HEK293 (cell line): ENCODE results near the gene ATP5F1D.
A peak's percentile ranks its signal among the peaks of the same experiment; 100 is the strongest.

Experiments
- KLF8 ChIP-seq: fragments of 450-650 bp; formaldehyde crosslinking; IDR thresholded peaks from 2 replicates; pipeline ENCODE4 v1.5.1; 2016; ENCODE audit warnings: missing biosample characterization, missing genetic modification characterization
- MEIS1 ChIP-seq: sonication (generic); formaldehyde crosslinking; IDR thresholded peaks from 2 replicates; pipeline ENCODE4 v1.8.1; 2022; ENCODE audit warnings: missing genetic modification reagents, mild to moderate bottlenecking, borderline replicate concordance
- MYNN ChIP-seq: fragments of 450-650 bp; formaldehyde crosslinking; IDR thresholded peaks from 2 replicates; pipeline ENCODE4 v1.5.1; 2016; ENCODE audit warnings: missing biosample characterization, missing genetic modification characterization, borderline replicate concordance
- MZF1 ChIP-seq: fragments of 450-650 bp; formaldehyde crosslinking; IDR thresholded peaks from 2 replicates; pipeline ENCODE4 v1.5.1; 2017; ENCODE audit warnings: missing biosample characterization, missing genetic modification characterization, borderline replicate concordance
- OSR2 ChIP-seq: fragments of 450-650 bp; formaldehyde crosslinking; IDR thresholded peaks from 2 replicates; pipeline ENCODE4 v1.5.1; 2016; ENCODE audit warnings: missing biosample characterization, missing genetic modification characterization
- RBAK ChIP-seq: fragments of 450-650 bp; formaldehyde crosslinking; IDR thresholded peaks from 2 replicates; pipeline ENCODE4 v1.5.1; 2016; ENCODE audit warnings: missing biosample characterization, missing genetic modification characterization
- WT1 ChIP-seq: fragments of 450-650 bp; formaldehyde crosslinking; IDR thresholded peaks from 2 replicates; pipeline ENCODE4 v1.5.1; 2016; ENCODE audit warnings: missing biosample characterization, missing genetic modification characterization
- YY1 ChIP-seq: fragments of 450-650 bp; formaldehyde crosslinking; IDR thresholded peaks from 2 replicates; pipeline ENCODE4 v1.5.1; 2018; ENCODE audit warnings: missing biosample characterization, missing genetic modification characterization
- ZBTB20 ChIP-seq: fragments of 450-650 bp; formaldehyde crosslinking; IDR thresholded peaks from 2 replicates; pipeline ENCODE4 v1.5.1; 2016; ENCODE audit warnings: missing biosample characterization, missing genetic modification characterization
- ZNF19 ChIP-seq: fragments of 450-650 bp; formaldehyde crosslinking; IDR thresholded peaks from 2 replicates; pipeline ENCODE4; 2016; ENCODE audit warnings: missing biosample characterization, missing genetic modification characterization, low read depth
- ZNF202 ChIP-seq: fragments of 450-650 bp; formaldehyde crosslinking; IDR thresholded peaks from 2 replicates; pipeline ENCODE4 v1.5.1; 2016; ENCODE audit warnings: missing biosample characterization, missing genetic modification characterization, borderline replicate concordance
- ZNF324 ChIP-seq: fragments of 450-650 bp; formaldehyde crosslinking; IDR thresholded peaks from 2 replicates; pipeline ENCODE4 v1.5.1; 2016; ENCODE audit warnings: missing biosample characterization, missing genetic modification characterization
- ZNF350 ChIP-seq: fragments of 450-650 bp; formaldehyde crosslinking; IDR thresholded peaks from 2 replicates; pipeline ENCODE4 v1.5.0; 2017; ENCODE audit warnings: missing biosample characterization, mild to moderate bottlenecking, missing genetic modification characterization
- ZNF426 ChIP-seq: fragments of 450-650 bp; formaldehyde crosslinking; IDR thresholded peaks from 2 replicates; pipeline ENCODE4 v1.5.1; 2017; ENCODE audit warnings: missing biosample characterization, missing genetic modification characterization, mild to moderate bottlenecking, inconsistent platforms, moderate library complexity
- ZNF473 ChIP-seq: fragments of 450-650 bp; formaldehyde crosslinking; IDR thresholded peaks from 2 replicates; pipeline ENCODE4 v1.5.1; 2017; ENCODE audit warnings: missing biosample characterization, missing genetic modification characterization
- ZNF48 ChIP-seq: fragments of 450-650 bp; formaldehyde crosslinking; IDR thresholded peaks from 2 replicates; pipeline ENCODE4 v1.5.1; 2016; ENCODE audit warnings: missing biosample characterization, missing genetic modification characterization
- ZNF549 ChIP-seq: fragments of 450-650 bp; IDR thresholded peaks from 2 replicates; pipeline ENCODE4 v1.5.1; 2018; ENCODE audit warnings: missing biosample characterization, missing genetic modification characterization, mild to moderate bottlenecking, inconsistent platforms, moderate library complexity
- ZNF600 ChIP-seq: fragments of 450-650 bp; formaldehyde crosslinking; IDR thresholded peaks from 2 replicates; pipeline ENCODE4 v1.5.1; 2016; ENCODE audit warnings: missing biosample characterization, missing genetic modification characterization
- ZNF670 ChIP-seq: fragments of 450-650 bp; formaldehyde crosslinking; IDR thresholded peaks from 2 replicates; pipeline ENCODE4 v1.5.1; 2016; ENCODE audit warnings: missing biosample characterization, missing genetic modification characterization, low read depth
- ZNF830 ChIP-seq: fragments of 450-650 bp; IDR thresholded peaks from 2 replicates; pipeline ENCODE4 v1.5.0; 2018; ENCODE audit warnings: missing biosample characterization, missing genetic modification characterization, low read depth, mild to moderate bottlenecking, moderate library complexity
- TF ChIP-seq, protein P1 (sequence below): sonication (generic); formaldehyde crosslinking; IDR thresholded peaks from 2 replicates; pipeline ENCODE4 v1.8.1; 2022; ENCODE audit warnings: mild to moderate bottlenecking, moderate library complexity, missing genetic modification reagents
- TF ChIP-seq, protein P2 (sequence below): fragments of 450-650 bp; IDR thresholded peaks from 2 replicates; pipeline ENCODE4 v1.5.1; 2018; ENCODE audit warnings: missing biosample characterization, mild to moderate bottlenecking, missing genetic modification characterization
- TF ChIP-seq, protein P3 (sequence below): fragments of 450-650 bp; formaldehyde crosslinking; IDR thresholded peaks from 2 replicates; pipeline ENCODE4 v1.5.1; 2016; ENCODE audit warnings: missing biosample characterization, missing genetic modification characterization
- TF ChIP-seq, protein P4 (sequence below): fragments of 450-650 bp; formaldehyde crosslinking; IDR thresholded peaks from 2 replicates; pipeline ENCODE4 v1.5.1; 2016; ENCODE audit warnings: missing biosample characterization, missing genetic modification characterization
- TF ChIP-seq, protein P5 (sequence below): fragments of 450-650 bp; formaldehyde crosslinking; IDR thresholded peaks from 2 replicates; pipeline ENCODE4 v1.5.1; 2016; ENCODE audit warnings: missing biosample characterization, missing genetic modification characterization
- TF ChIP-seq, protein P6 (sequence below): fragments of 450-650 bp; formaldehyde crosslinking; IDR thresholded peaks from 2 replicates; pipeline ENCODE4 v1.5.1; 2016; ENCODE audit warnings: missing biosample characterization, missing genetic modification characterization
- TF ChIP-seq, protein P7 (sequence below): fragments of 450-650 bp; formaldehyde crosslinking; IDR thresholded peaks from 2 replicates; pipeline ENCODE4 v1.5.1; 2017; ENCODE audit warnings: missing biosample characterization, missing genetic modification characterization
- TF ChIP-seq, protein P8 (sequence below): fragments of 450-650 bp; formaldehyde crosslinking; IDR thresholded peaks from 2 replicates; pipeline ENCODE4 v1.5.1; 2016; ENCODE audit warnings: missing biosample characterization, missing genetic modification characterization

ATP5F1D gene

DNA sequence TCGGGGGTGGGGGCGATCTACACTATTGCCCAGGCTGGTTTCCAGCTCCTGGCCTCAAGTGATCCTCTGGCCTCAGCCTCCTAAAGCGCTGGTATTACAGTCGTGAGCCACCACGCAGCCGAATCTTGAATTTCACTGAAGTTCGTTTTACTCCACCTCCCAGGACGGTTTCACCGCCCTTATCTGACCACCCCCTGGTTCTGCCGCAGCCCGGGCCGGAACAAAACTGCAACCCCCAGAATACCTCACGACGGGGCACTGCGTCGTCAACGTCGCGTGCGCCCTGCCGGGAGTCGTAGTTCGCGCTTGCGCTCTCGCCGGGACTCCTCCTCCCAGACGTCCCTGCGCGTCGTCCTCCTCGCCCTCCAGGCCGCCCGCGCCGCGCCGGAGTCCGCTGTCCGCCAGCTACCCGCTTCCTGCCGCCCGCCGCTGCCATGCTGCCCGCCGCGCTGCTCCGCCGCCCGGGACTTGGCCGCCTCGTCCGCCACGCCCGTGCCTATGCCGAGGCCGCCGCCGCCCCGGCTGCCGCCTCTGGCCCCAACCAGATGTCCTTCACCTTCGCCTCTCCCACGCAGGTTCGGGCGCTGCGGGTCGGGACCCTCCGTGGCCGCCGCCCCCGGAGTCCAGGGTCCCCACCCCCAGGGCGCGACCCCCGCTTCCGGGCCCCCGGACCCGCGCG lies at the start of gene ATP5F1D (continued):
- TF ChIP-seq, protein P1, sequence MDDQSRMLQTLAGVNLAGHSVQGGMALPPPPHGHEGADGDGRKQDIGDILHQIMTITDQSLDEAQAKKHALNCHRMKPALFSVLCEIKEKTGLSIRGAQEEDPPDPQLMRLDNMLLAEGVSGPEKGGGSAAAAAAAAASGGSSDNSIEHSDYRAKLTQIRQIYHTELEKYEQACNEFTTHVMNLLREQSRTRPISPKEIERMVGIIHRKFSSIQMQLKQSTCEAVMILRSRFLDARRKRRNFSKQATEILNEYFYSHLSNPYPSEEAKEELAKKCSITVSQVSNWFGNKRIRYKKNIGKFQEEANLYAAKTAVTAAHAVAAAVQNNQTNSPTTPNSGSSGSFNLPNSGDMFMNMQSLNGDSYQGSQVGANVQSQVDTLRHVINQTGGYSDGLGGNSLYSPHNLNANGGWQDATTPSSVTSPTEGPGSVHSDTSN (CRISPR knock-in tag) = peak; percentile 81; the same call in 1 of the 2 replicates
- no peak for TF ChIP-seq ZNF19
- peak; percentile 50 for TF ChIP-seq ZBTB20 (tag by site-specific recombination)
- TF ChIP-seq ZNF48 (tag by site-specific recombination) = no peak
- no peak for TF ChIP-seq ZNF549 (tag by site-specific recombination)
- no peak; the same call in 1 of the 2 replicates for TF ChIP-seq WT1 (tag by site-specific recombination)
- no peak for TF ChIP-seq MYNN (tag by site-specific recombination)
- TF ChIP-seq, protein P2, sequence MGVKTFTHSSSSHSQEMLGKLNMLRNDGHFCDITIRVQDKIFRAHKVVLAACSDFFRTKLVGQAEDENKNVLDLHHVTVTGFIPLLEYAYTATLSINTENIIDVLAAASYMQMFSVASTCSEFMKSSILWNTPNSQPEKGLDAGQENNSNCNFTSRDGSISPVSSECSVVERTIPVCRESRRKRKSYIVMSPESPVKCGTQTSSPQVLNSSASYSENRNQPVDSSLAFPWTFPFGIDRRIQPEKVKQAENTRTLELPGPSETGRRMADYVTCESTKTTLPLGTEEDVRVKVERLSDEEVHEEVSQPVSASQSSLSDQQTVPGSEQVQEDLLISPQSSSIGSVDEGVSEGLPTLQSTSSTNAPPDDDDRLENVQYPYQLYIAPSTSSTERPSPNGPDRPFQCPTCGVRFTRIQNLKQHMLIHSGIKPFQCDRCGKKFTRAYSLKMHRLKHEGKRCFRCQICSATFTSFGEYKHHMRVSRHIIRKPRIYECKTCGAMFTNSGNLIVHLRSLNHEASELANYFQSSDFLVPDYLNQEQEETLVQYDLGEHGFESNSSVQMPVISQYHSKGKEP (tag by site-specific recombination) = no peak
- TF ChIP-seq, protein P3, sequence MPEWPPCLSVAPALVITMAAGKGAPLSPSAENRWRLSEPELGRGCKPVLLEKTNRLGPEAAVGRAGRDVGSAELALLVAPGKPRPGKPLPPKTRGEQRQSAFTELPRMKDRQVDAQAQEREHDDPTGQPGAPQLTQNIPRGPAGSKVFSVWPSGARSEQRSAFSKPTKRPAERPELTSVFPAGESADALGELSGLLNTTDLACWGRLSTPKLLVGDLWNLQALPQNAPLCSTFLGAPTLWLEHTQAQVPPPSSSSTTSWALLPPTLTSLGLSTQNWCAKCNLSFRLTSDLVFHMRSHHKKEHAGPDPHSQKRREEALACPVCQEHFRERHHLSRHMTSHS (tag by site-specific recombination) = no peak
- TF ChIP-seq, protein P4, sequence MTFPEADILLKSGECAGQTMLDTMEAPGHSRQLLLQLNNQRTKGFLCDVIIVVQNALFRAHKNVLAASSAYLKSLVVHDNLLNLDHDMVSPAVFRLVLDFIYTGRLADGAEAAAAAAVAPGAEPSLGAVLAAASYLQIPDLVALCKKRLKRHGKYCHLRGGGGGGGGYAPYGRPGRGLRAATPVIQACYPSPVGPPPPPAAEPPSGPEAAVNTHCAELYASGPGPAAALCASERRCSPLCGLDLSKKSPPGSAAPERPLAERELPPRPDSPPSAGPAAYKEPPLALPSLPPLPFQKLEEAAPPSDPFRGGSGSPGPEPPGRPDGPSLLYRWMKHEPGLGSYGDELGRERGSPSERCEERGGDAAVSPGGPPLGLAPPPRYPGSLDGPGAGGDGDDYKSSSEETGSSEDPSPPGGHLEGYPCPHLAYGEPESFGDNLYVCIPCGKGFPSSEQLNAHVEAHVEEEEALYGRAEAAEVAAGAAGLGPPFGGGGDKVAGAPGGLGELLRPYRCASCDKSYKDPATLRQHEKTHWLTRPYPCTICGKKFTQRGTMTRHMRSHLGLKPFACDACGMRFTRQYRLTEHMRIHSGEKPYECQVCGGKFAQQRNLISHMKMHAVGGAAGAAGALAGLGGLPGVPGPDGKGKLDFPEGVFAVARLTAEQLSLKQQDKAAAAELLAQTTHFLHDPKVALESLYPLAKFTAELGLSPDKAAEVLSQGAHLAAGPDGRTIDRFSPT (tag by site-specific recombination) = no peak; the same call in 1 of the 2 replicates
- TF ChIP-seq OSR2 (tag by site-specific recombination) = no peak
- TF ChIP-seq, protein P5, sequence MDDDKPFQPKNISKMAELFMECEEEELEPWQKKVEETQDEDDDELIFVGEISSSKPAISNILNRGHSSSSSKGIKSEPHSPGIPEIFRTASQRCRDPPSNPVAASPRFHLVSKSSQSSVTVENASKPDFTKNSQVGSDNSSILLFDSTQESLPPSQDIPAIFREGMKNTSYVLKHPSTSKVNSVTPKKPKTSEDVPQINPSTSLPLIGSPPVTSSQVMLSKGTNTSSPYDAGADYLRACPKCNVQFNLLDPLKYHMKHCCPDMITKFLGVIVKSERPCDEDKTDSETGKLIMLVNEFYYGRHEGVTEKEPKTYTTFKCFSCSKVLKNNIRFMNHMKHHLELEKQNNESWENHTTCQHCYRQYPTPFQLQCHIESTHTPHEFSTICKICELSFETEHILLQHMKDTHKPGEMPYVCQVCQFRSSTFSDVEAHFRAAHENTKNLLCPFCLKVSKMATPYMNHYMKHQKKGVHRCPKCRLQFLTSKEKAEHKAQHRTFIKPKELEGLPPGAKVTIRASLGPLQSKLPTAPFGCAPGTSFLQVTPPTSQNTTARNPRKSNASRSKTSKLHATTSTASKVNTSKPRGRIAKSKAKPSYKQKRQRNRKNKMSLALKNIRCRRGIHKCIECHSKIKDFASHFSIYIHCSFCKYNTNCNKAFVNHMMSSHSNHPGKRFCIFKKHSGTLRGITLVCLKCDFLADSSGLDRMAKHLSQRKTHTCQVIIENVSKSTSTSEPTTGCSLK (tag by site-specific recombination) = no peak
- 0 out of 2 replicates have a peak, but pooled peaks have one; percentile 31 for TF ChIP-seq KLF8 (tag by site-specific recombination)
- TF ChIP-seq ZNF202 (tag by site-specific recombination) = no peak
- TF ChIP-seq MEIS1 (CRISPR knock-in tag) = no peak
- no peak for TF ChIP-seq ZNF473 (tag by site-specific recombination)
- TF ChIP-seq ZNF426 (tag by site-specific recombination) = no peak
- TF ChIP-seq, protein P6, sequence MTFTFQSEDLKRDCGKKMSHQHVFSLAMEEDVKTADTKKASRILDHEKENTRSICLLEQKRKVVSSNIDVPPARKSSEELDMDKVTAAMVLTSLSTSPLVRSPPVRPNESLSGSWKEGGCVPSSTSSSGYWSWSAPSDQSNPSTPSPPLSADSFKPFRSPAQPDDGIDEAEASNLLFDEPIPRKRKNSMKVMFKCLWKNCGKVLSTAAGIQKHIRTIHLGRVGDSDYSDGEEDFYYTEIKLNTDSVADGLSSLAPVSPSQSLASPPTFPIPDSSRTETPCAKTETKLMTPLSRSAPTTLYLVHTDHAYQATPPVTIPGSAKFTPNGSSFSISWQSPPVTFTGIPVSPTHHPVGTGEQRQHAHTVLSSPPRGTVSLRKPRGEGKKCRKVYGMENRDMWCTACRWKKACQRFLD (tag by site-specific recombination) = no peak
- TF ChIP-seq YY1 = peak; percentile 55; the same call in 1 of the 2 replicates
- 0 out of 2 replicates have a peak, but pooled peaks have one; percentile 52 for TF ChIP-seq ZNF324
- TF ChIP-seq ZNF670 (tag by site-specific recombination) = no peak
- no peak for TF ChIP-seq RBAK (tag by site-specific recombination)
- no peak for TF ChIP-seq ZNF830 (tag by site-specific recombination)
- TF ChIP-seq, protein P7, sequence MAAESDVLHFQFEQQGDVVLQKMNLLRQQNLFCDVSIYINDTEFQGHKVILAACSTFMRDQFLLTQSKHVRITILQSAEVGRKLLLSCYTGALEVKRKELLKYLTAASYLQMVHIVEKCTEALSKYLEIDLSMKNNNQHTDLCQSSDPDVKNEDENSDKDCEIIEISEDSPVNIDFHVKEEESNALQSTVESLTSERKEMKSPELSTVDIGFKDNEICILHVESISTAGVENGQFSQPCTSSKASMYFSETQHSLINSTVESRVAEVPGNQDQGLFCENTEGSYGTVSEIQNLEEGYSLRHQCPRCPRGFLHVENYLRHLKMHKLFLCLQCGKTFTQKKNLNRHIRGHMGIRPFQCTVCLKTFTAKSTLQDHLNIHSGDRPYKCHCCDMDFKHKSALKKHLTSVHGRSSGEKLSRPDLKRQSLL (tag by site-specific recombination) = no peak
- TF ChIP-seq ZNF600 = peak; percentile 80; the same call in 1 of the 2 replicates
- TF ChIP-seq MZF1 (tag by site-specific recombination) = no peak
- TF ChIP-seq, protein P8, sequence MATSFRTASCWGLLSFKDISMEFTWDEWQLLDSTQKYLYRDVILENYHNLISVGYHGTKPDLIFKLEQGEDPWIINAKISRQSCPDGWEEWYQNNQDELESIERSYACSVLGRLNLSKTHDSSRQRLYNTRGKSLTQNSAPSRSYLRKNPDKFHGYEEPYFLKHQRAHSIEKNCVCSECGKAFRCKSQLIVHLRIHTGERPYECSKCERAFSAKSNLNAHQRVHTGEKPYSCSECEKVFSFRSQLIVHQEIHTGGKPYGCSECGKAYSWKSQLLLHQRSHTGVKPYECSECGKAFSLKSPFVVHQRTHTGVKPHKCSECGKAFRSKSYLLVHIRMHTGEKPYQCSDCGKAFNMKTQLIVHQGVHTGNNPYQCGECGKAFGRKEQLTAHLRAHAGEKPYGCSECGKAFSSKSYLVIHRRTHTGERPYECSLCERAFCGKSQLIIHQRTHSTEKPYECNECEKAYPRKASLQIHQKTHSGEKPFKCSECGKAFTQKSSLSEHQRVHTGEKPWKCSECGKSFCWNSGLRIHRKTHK (tag by site-specific recombination) = no peak
- TF ChIP-seq ZNF350 = no peak
